Measurements from ENCODE around the gene NRCAM.

GRCh38 chr7:108331971-108332370, 124.3 kb downstream of the NRCAM start:
- no peak for TF ChIP-seq CTCF (IDR thresholded peaks at IDR 0.05)
- TF ChIP-seq POLR2A (IDR thresholded peaks at IDR 0.05): no peak
